Cardiac muscle cell (in vitro differentiated cells and primary cell): Measurements from ENCODE around the gene CBX6. TPM values are rescaled to one million over a fixed set of nuclear protein-coding genes. Genes with fewer than 3 reads are reported as not detected.

Source experiments
- DNase-seq, 2 donors: peaks; one replicate each; pipeline versions ENCODE4 v3.0.0 to v3.0.0-alpha.2; 2010 to 2017; ENCODE audit warnings: low read depth in 1 of 2, low spot score in 1 of 2
- H3K27ac ChIP-seq: fragments of 200-600 bp; sonication (generic); 2 replicates; pipeline ENCODE4 v1.5.1; 2016
- H3K27me3 ChIP-seq: fragments of 200-600 bp; sonication (generic); 2 replicates; pipeline ENCODE4 v1.6.0; 2016; ENCODE audit warnings: control low read depth
- H3K36me3 ChIP-seq: fragments of 200-600 bp; sonication (generic); 2 replicates; pipeline ENCODE4 v1.5.1; 2016; ENCODE audit warnings: control low read depth
- H3K4me1 ChIP-seq: fragments of 200-600 bp; sonication (generic); 2 replicates; pipeline ENCODE4 v1.8.1; 2017; ENCODE audit warnings: low read depth, mild to moderate bottlenecking, mixed run types
- H3K4me3 ChIP-seq: fragments of 200-600 bp; sonication (generic); 2 replicates; pipeline ENCODE4 v1.5.1; 2016; ENCODE audit warnings: mild to moderate bottlenecking
- H3K9me3 ChIP-seq: fragments of 200-600 bp; sonication (generic); 2 replicates; pipeline ENCODE4 v1.5.1; 2017; ENCODE audit warnings: low read depth, mild to moderate bottlenecking, control low read depth
- CTCF ChIP-seq: IDR thresholded peaks from 2 replicates; pipeline ENCODE4 v1.5.1; 2012; ENCODE audit warnings: low read depth, mild to moderate bottlenecking, low read length
- polyA plus RNA-seq: library from polyadenylated mRNA; unstranded; fragments of >200 nt; fragmentation: Nextera tagmentation; extraction: Ambion mirVana; gene quantifications from 2 replicates; pipeline ENCODE4 v1.2.1, GENCODE V29; 2016
- total RNA-seq: library from RNA; depleted of rRNA; stranded (reverse); fragments of >200 nt; gene quantifications from 2 replicates; pipeline ENCODE4 v1.2.3, GENCODE V29; 2016

Gene CBX6
- total and polyA plus RNA-seq, 2 experiments from 2014 or later: 40.9 to 89.9 TPM

DNA sequence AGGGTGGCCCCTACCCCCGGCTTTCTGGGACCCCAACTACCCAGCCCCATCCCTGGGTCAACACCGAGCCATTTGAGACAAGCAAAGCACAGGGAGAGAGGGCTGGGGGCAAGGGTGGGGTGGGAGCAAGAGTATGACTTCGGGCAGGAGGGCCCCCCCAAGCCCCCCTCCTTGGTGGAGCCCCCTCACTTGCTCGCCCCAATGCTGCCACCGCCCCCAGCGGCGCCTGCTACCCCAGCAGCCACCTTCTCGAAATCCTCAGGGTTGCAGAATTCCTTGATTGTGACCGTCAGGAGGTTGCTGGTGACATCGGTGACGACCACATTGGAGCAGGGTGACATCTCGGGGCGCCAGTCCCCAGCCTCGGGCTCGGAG lies 6.0 kb downstream of the CBX6 start:
- H3K27me3 ChIP-seq: no peaks in the 10 kb centered on the region
- peaks cover 5% of the 10 kb centered on the region for H3K36me3 ChIP-seq
- H3K27ac ChIP-seq: no peak overlapping the region
- no peak for DNase-seq
- H3K4me1 ChIP-seq: peaks cover 7% of the 10 kb centered on the region
- H3K4me3 ChIP-seq: no peak overlapping the region
- H3K9me3 ChIP-seq: no peaks in the 10 kb centered on the region
- TF ChIP-seq CTCF: no peak

DNA sequence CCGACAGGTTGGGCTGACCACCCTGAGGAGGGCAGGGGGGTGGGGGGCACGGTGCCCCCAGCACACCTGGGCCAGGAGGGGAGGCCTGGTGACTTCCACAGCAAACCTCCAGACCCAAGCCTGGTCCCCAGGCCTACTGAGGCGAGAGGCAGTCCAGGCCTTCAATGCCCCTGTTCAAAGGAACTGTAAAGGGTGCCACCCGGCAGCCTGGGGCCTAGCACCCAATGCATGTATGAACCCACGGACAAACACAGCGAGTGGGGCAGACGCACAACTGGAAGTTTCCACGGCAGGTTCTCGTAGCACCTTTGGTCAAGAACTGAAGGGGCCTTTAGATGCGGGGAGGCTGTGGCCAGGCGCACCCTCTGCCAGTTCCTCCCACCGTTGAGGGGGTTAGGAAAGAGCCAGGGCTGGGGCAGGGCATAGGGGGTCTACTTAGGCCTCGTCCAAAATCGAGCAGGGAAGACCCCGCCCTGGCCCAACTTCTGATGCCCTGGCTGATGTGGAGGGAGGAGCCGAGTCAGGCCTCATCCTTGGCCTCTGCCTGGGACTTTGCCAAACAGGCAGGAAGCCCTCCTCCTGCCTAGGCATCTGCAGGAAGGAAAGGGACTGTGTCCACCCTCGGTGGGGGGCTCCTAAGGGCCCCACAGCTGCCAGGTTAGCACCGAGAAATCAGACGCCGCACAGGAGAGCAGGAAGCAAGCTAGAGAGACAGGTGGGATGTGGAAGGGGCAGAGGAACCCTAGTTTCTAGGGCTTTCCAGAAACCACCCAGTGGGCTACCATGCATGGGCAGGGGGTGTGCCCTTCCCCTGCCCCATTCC lies 6.6 kb downstream of the CBX6 start:
- Histone ChIP-seq H3K27ac (peak overlapping the region; percentile 75), H3K4me1 (peaks cover 1% of the 10 kb centered on the region), H3K9me3 (no peaks in the 10 kb centered on the region), H3K36me3 (peaks cover 5% of the 10 kb centered on the region), H3K4me3 (no peak overlapping the region), H3K27me3 (no peaks in the 10 kb centered on the region)
- TF ChIP-seq CTCF: no peak
- DNase-seq: no peak

GRCh38 chr22:38864361-38865191 lies 7.4 kb downstream of the CBX6 start:
- H3K27ac ChIP-seq: peak overlapping the region; percentile 75
- no peaks in the 10 kb centered on the region for H3K4me1 ChIP-seq
- peak in 1 of 2 donors; percentile 47 for DNase-seq

GRCh38 chr22:38863531-38864131 lies 8.4 kb downstream of the CBX6 start:
- Histone ChIP-seq H3K36me3 (peaks cover 5% of the 10 kb centered on the region), H3K9me3 (no peaks in the 10 kb centered on the region), H3K4me1 (no peaks in the 10 kb centered on the region), H3K27ac (peak overlapping the region; percentile 6), H3K4me3 (no peak overlapping the region), H3K27me3 (no peaks in the 10 kb centered on the region)
- no peak for DNase-seq
- no peak for TF ChIP-seq CTCF

More at GRCh38 chr22:38864361-38865191, 7.4 kb downstream of the CBX6 start:
- TF ChIP-seq CTCF: no peak
- Histone ChIP-seq H3K36me3 (peaks cover 5% of the 10 kb centered on the region), H3K27me3 (no peaks in the 10 kb centered on the region), H3K4me3 (no peak overlapping the region), H3K9me3 (no peaks in the 10 kb centered on the region)
